K562 (cell line): Measurements from ENCODE around the gene C4orf36. TPM values are rescaled to one million over a fixed set of nuclear protein-coding genes. Genes with fewer than 3 reads are reported as not detected.

Source experiments
- ARID1B ChIP-seq: fragments of 450-650 bp; IDR thresholded peaks from 2 replicates; pipeline ENCODE4 v1.6.1; 2016; ENCODE audit warnings: antibody characterized with exemption, mild to moderate bottlenecking, inconsistent platforms
- BCOR ChIP-seq: fragments of 450-650 bp; IDR thresholded peaks from 2 replicates; pipeline ENCODE4 v1.6.1; 2016
- CEBPB ChIP-seq: fragments of 450-650 bp; IDR thresholded peaks from 2 replicates; pipeline ENCODE4 v1.6.1; 2016; ENCODE audit warnings: missing genetic modification characterization, missing compliant biosample characterization
- MYC ChIP-seq, 2 experiments: fragments of 250-450 bp in 1 of 2; sonication (Bioruptor Pico) in 1 of 2; IDR thresholded peaks; 2 replicates each; pipeline versions ENCODE4 v1.5.1 to v1.6.1; 2012 to 2021; ENCODE audit warnings: low read depth in 2 of 2, borderline replicate concordance in 1 of 2, improper control_type of control experiment in 1 of 2, low read length in 1 of 2, mild to moderate bottlenecking in 1 of 2, moderate library complexity in 1 of 2
- NR4A1 ChIP-seq, 2 experiments: fragments of 250-450 bp in 1 of 2; fragments of 450-650 bp in 1 of 2; sonication (Bioruptor Pico) in 1 of 2; IDR thresholded peaks; 2 replicates each; pipeline versions ENCODE4 v1.4.0 to v1.6.1; 2016 to 2020; ENCODE audit warnings: mild to moderate bottlenecking in 2 of 2, missing compliant biosample characterization in 1 of 2, missing genetic modification characterization in 1 of 2, moderate library complexity in 1 of 2
- ZFPM2 ChIP-seq: fragments of 250-450 bp; sonication (Bioruptor Pico); IDR thresholded peaks from 2 replicates; pipeline ENCODE4 v1.5.1; 2022; ENCODE audit warnings: mild to moderate bottlenecking
- ZNF212 ChIP-seq: fragments of 450-650 bp; formaldehyde crosslinking; IDR thresholded peaks from 2 replicates; pipeline ENCODE4 v1.4.0; 2020; ENCODE audit warnings: mild to moderate bottlenecking
- ZNF561 ChIP-seq: fragments of 450-650 bp; formaldehyde crosslinking; conservative IDR thresholded peaks from 2 replicates; pipeline ENCODE4 v1.4.0; 2020; ENCODE audit warnings: mild to moderate bottlenecking, moderate library complexity
- polyA plus RNA-seq, 8 experiments: library from polyadenylated mRNA; depleted of rRNA in 4 of 8; stranded (reverse) in 5 of 8; unstranded in 3 of 8; fragments of >200 nt; fragmentation: Nextera tagmentation in 2 of 8; fragmentation: Illumina TruSeq in 1 of 8; extraction: Ambion mirVana in 2 of 8; extraction: Trizol in 1 of 8; gene quantifications; 2 replicates each; pipeline versions ENCODE4 v1.2.1 to v1.2.3, GENCODE V29; 2011 to 2014; ENCODE audit warnings: inconsistent platforms in 1 of 8, missing spikeins in 1 of 8
- total RNA-seq, 7 experiments: library from RNA; depleted of rRNA in 6 of 7; stranded (reverse); fragments of >200 nt in 6 of 7; fragmentation: Illumina TruSeq in 2 of 7; extraction: Trizol in 2 of 7; gene quantifications; 2 replicates each; pipeline versions ENCODE4 v1.2.1 to v1.2.3, GENCODE V29; 2011 to 2021; ENCODE audit warnings: low replicate concordance in 1 of 7
- TF ChIP-seq, protein P1 (sequence below): IDR thresholded peaks from 2 replicates; pipeline ENCODE4 v1.6.1; 2011; ENCODE audit not compliant: insufficient read length; ENCODE audit errors: extremely low read depth
- TF ChIP-seq, protein P2 (sequence below): fragments of 200-800 bp; sonication (Bioruptor generic); IDR thresholded peaks from 2 replicates; pipeline ENCODE4 v1.6.1; 2017; ENCODE audit warnings: missing genetic modification characterization, missing compliant biosample characterization
- TF ChIP-seq, protein P3 (sequence below): IDR thresholded peaks from 2 replicates; pipeline ENCODE4 v1.6.1; 2014; ENCODE audit warnings: antibody characterized with exemption
- TF ChIP-seq, protein P4 (sequence below), 2 experiments: IDR thresholded peaks; 2 replicates each; pipeline ENCODE4 v1.6.1; 2011; ENCODE audit warnings: borderline replicate concordance in 1 of 2, control low read depth in 1 of 2, low read depth in 1 of 2, low read length in 1 of 2, mild to moderate bottlenecking in 1 of 2, mixed read lengths in 1 of 2, moderate library complexity in 1 of 2; ENCODE audit not compliant: insufficient read depth in 1 of 2, insufficient read length in 1 of 2, poor library complexity in 1 of 2, severe bottlenecking in 1 of 2; ENCODE audit errors: extremely low read depth in 1 of 2
- TF ChIP-seq, protein P5 (sequence below): IDR thresholded peaks from 2 replicates; pipeline ENCODE4 v1.6.1; 2011; ENCODE audit warnings: borderline replicate concordance, low read depth, mild to moderate bottlenecking, moderate library complexity, low read length; ENCODE audit not compliant: insufficient read depth, poor library complexity, severe bottlenecking

Gene C4orf36
- total and polyA plus RNA-seq, 9 of the 15 experiments (the other 6 are each of a cell fraction or from before 2014, with no cell fraction given) = 0.14 to 0.45 (median 0.20) TPM; not detected in 5

DNA sequence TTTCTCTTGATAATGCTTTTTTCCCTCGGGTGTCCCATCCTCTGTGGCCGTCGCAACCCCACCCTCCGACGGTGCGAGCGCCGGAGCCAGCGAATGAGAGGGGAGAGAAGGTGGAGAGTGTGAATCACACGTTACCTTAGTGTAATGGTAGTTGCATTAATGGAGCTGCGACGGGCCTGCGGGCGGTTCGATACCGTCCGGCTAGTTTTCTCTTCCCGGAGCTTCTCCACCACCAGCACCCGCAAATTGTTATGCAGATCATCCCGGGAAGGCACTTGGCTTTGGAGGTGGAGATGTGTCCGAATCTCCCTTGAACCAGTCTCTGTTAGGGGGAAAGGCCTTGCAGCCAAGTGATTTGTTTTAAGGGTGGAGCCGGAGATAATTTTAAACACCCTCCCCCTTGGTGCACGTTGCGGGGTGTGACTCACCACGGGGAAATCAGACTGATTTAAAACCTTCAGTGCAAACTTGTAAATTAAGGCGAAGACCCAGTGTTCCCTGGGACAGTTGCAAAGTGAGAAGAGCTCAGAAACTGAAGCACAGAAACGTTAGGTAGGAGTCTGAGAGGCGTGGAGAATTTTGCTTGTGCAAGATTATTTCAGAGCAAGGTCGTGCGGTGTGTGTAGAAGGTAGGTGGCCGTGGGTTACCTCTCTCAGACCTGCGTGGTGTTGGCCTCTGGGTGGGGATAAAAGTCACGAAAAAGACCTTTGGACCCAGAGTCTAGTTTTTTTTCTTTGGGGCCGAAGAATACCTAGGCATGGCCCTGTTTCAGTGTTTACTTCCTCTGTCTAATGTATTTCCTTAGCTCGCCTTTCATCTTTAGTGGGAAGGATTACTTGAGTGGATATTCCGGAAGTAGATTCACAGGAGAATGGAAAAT, 43.9 kb upstream of the C4orf36 start (continued):
- TF ChIP-seq, protein P1, sequence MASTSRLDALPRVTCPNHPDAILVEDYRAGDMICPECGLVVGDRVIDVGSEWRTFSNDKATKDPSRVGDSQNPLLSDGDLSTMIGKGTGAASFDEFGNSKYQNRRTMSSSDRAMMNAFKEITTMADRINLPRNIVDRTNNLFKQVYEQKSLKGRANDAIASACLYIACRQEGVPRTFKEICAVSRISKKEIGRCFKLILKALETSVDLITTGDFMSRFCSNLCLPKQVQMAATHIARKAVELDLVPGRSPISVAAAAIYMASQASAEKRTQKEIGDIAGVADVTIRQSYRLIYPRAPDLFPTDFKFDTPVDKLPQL = no peak
- TF ChIP-seq, protein P2, sequence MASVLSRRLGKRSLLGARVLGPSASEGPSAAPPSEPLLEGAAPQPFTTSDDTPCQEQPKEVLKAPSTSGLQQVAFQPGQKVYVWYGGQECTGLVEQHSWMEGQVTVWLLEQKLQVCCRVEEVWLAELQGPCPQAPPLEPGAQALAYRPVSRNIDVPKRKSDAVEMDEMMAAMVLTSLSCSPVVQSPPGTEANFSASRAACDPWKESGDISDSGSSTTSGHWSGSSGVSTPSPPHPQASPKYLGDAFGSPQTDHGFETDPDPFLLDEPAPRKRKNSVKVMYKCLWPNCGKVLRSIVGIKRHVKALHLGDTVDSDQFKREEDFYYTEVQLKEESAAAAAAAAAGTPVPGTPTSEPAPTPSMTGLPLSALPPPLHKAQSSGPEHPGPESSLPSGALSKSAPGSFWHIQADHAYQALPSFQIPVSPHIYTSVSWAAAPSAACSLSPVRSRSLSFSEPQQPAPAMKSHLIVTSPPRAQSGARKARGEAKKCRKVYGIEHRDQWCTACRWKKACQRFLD (CRISPR knock-in tag) = no peak
- TF ChIP-seq ZFPM2 (CRISPR knock-in tag) = no peak
- no peak for TF ChIP-seq CEBPB (tag)
- peak; percentile 62 for TF ChIP-seq MYC (IDR thresholded peaks at IDR 0.05; ENCODE audit: low read depth, low read length)
- TF ChIP-seq MYC (CRISPR knock-in tag; IDR thresholded peaks at IDR 0.05; ENCODE audit: borderline replicate concordance, low read depth) = no peak
- TF ChIP-seq, protein P3, sequence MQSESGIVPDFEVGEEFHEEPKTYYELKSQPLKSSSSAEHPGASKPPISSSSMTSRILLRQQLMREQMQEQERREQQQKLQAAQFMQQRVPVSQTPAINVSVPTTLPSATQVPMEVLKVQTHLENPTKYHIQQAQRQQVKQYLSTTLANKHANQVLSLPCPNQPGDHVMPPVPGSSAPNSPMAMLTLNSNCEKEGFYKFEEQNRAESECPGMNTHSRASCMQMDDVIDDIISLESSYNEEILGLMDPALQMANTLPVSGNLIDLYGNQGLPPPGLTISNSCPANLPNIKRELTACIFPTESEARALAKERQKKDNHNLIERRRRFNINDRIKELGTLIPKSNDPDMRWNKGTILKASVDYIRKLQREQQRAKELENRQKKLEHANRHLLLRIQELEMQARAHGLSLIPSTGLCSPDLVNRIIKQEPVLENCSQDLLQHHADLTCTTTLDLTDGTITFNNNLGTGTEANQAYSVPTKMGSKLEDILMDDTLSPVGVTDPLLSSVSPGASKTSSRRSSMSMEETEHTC = no peak
- no peak for TF ChIP-seq ZNF212 (CRISPR knock-in tag)
- TF ChIP-seq ARID1B = peak; percentile 69
- TF ChIP-seq, protein P4, sequence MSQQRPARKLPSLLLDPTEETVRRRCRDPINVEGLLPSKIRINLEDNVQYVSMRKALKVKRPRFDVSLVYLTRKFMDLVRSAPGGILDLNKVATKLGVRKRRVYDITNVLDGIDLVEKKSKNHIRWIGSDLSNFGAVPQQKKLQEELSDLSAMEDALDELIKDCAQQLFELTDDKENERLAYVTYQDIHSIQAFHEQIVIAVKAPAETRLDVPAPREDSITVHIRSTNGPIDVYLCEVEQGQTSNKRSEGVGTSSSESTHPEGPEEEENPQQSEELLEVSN (IDR thresholded peaks at IDR 0.05; ENCODE audit: borderline replicate concordance in 1 of 2, extremely low read depth in 1 of 2, insufficient read depth in 1 of 2, insufficient read length in 1 of 2, low read depth in 1 of 2, low read length in 1 of 2, poor library complexity in 1 of 2, severe bottlenecking in 1 of 2) = peak; percentile 25 to 49
- TF ChIP-seq NR4A1 (CRISPR knock-in tag; IDR thresholded peaks at IDR 0.05) = no peak
- no peak for TF ChIP-seq NR4A1 (tag; IDR thresholded peaks at IDR 0.05)
- peak; percentile 50; the same call in 1 of the 2 replicates for TF ChIP-seq BCOR
- no peak for TF ChIP-seq ZNF561 (CRISPR knock-in tag)
- TF ChIP-seq, protein P5, sequence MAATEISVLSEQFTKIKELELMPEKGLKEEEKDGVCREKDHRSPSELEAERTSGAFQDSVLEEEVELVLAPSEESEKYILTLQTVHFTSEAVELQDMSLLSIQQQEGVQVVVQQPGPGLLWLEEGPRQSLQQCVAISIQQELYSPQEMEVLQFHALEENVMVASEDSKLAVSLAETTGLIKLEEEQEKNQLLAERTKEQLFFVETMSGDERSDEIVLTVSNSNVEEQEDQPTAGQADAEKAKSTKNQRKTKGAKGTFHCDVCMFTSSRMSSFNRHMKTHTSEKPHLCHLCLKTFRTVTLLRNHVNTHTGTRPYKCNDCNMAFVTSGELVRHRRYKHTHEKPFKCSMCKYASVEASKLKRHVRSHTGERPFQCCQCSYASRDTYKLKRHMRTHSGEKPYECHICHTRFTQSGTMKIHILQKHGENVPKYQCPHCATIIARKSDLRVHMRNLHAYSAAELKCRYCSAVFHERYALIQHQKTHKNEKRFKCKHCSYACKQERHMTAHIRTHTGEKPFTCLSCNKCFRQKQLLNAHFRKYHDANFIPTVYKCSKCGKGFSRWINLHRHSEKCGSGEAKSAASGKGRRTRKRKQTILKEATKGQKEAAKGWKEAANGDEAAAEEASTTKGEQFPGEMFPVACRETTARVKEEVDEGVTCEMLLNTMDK = no peak
